CD4-positive, CD25-positive, alpha-beta regulatory T cell (primary cell): ENCODE data around the gene LPAR2. TPM values are rescaled to one million over a fixed set of nuclear protein-coding genes. Genes with fewer than 3 reads are reported as not detected.

ENCODE experiments used
- ATAC-seq, 2 donors: fragments of 150-1000 bp; cut with Tn5 transposase; one replicate each; pipeline ENCODE4 v1.10.0; 2021; ENCODE audit warnings: low read depth in 2 of 2, moderate number of reproducible peaks in 2 of 2, moderate library complexity in 1 of 2
- DNase-seq, 3 donors: peaks; one replicate each; pipeline versions ENCODE4 v3.0.0 to v3.0.0-alpha.2; 2012 to 2022; ENCODE audit warnings: mixed read lengths in 1 of 3
- H3K27ac ChIP-seq: one replicate; pipeline ENCODE4 v1.7.0; 2013; ENCODE audit warnings: mild to moderate bottlenecking, low read length; ENCODE audit not compliant: insufficient read depth, poor library complexity, severe bottlenecking
- H3K27me3 ChIP-seq: one replicate; pipeline ENCODE4 v1.7.0; 2013; ENCODE audit warnings: low read length; ENCODE audit not compliant: control insufficient read depth, insufficient read depth
- H3K36me3 ChIP-seq: one replicate; pipeline ENCODE4 v1.7.0; 2013; ENCODE audit warnings: mild to moderate bottlenecking, low read length, moderate library complexity; ENCODE audit not compliant: control insufficient read depth, insufficient read depth
- H3K4me1 ChIP-seq: 2 replicates; pipeline ENCODE4 v1.7.0; 2013; ENCODE audit warnings: mild to moderate bottlenecking, low read length; ENCODE audit not compliant: insufficient read depth, control insufficient read depth, poor library complexity, severe bottlenecking
- H3K4me3 ChIP-seq: one replicate; pipeline ENCODE4 v1.7.0; 2013; ENCODE audit warnings: low read depth, mild to moderate bottlenecking, low read length, moderate library complexity
- H3K9me3 ChIP-seq, 2 experiments: 1 replicate in 1 of 2; 2 replicates in 1 of 2; pipeline ENCODE4 v1.7.0; 2013; ENCODE audit warnings: low read length in 2 of 2, mild to moderate bottlenecking in 1 of 2, moderate library complexity in 1 of 2; ENCODE audit not compliant: control insufficient read depth in 2 of 2
- H3K27ac Mint-ChIP-seq, 3 donors: one replicate each; pipeline ENCODE4 v1.8.0; 2020 to 2022; ENCODE audit warnings: mild to moderate bottlenecking in 3 of 3, mixed read lengths in 3 of 3, moderate library complexity in 2 of 3
- H3K27me3 Mint-ChIP-seq: one replicate; pipeline ENCODE4 v1.8.0; 2022; ENCODE audit warnings: mild to moderate bottlenecking, mixed read lengths
- H3K36me3 Mint-ChIP-seq: one replicate; pipeline ENCODE4 v1.8.0; 2020; ENCODE audit warnings: mixed read lengths
- H3K4me1 Mint-ChIP-seq, 4 donors: one replicate each; pipeline ENCODE4 v1.8.0; 2020 to 2022; ENCODE audit warnings: mixed read lengths in 4 of 4, mild to moderate bottlenecking in 1 of 4
- H3K4me3 Mint-ChIP-seq, 4 donors: one replicate each; pipeline ENCODE4 v1.8.0; 2020 to 2022; ENCODE audit warnings: mild to moderate bottlenecking in 4 of 4, mixed read lengths in 4 of 4, moderate library complexity in 3 of 4
- H3K9me3 Mint-ChIP-seq, 7 donors: one replicate each; pipeline ENCODE4 v1.8.0; 2020 to 2022; ENCODE audit warnings: mixed read lengths in 7 of 7, mild to moderate bottlenecking in 3 of 7, moderate library complexity in 2 of 7
- polyA plus RNA-seq, 4 donors: library from polyadenylated mRNA; unstranded; fragments of 300-500 nt; fragmentation: Illumina TruSeq; gene quantifications; one replicate each; pipeline ENCODE4 v1.2.3, GENCODE V29; 2021
- total RNA-seq: library from RNA; stranded (reverse); gene quantifications from one replicate; pipeline ENCODE4 v1.2.3, GENCODE V29; 2022

Gene LPAR2
- total and polyA plus RNA-seq, 5 donors from 2014 or later: 29.9 to 120 (median 46.7) TPM

DNA sequence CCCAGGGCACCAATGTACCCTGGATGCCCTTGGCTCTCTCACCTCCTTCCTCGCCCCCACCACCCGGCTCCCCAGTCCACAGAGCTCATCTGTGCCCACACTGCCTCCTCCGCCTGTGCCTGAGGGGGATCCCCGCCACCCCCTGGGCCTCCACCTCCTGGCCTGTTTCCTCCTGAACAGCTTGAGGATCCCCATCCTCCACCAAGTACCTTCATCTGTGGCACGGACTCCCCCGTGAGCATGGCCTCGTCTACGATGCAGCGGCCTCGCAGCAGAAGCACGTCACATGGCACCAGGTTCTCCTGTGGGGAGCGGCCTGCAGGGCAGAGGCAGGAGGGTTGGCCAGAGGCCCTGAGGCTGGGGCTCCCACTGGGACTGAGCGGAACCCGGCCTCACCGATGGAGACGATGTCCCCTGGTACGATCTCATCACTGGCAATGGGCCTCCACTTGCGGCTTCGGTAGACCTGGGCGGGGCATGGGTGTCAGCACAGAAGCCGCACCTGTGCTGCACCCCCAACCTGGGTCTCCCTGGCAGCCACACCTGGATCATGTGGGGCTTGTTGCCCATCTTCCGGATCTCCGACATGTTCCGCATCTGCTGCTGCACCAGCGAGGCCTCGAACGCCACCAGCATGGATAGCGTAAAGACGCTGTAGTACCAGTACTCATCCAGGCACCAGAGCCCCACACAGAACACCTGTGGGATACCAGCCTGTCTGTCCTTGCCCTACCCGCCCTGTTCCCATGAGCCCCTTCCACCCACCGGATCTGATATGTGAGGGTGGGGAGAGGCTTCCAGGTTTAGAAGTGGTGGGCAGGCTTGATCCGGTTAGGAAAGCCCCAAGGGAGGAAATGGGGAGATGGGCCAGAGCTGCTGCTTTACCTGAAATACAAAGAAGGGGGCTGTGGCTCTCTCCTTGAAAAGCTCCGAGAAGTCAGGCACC, 28.7 kb upstream of the LPAR2 start:
- Histone ChIP-seq H3K9me3 (no peaks in the 10 kb centered on the region), H3K27ac (no peak overlapping the region), H3K4me3 (no peak overlapping the region), H3K36me3 (peaks cover 80% of the 10 kb centered on the region), H3K4me1 (peaks cover 18% of the 10 kb centered on the region), H3K27me3 (no peaks in the 10 kb centered on the region)
- Mint-ChIP-seq H3K9me3 (peaks cover 0 to 2% (median 0%) of the 10 kb centered on the region in 7 donors), H3K27ac (peak overlapping the region in 1 of 3 donors; percentile 80), H3K27me3 (no peaks in the 10 kb centered on the region), H3K4me1 (peaks cover 4 to 18% (median 16%) of the 10 kb centered on the region in 4 donors), H3K4me3 (no peak overlapping the region), H3K36me3 (peaks cover 31% of the 10 kb centered on the region)
- no peak for ATAC-seq
- no peak for DNase-seq

DNA sequence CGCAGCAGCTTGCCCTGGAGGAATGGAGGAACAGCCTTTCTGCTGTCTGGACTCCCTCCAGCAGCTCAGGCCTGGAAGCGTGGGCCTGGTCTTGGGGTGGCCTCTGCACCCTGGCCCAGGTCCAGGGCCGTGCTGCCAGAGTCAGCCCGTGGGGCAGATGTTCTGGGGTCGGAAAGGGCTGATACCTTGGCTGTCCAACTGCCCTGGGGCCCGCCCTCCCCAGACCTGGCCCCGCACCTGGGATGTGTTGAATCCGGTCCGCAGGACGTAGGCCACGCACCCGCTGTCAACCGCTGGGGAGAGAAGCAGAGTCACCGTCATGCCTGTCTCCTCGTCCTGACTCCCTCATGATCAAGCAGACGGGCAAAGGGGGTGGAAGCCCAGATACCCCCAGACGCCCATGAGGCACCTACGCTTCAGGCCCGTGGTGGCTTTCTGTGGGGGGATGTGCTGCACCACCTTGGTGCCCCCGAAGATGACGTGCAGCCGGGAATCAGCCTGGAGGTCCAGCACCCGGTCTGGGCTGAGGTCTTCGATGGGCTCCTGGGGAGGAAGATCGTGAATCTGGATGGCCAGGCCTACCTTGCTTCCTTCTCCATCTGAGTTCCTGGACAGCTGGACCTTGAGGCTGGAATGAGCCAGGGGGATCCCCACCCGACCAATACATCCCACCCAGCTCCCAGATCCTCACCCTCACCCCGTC, 27.8 kb upstream of the LPAR2 start:
- Histone ChIP-seq H3K36me3 (peaks cover 89% of the 10 kb centered on the region), H3K9me3 (no peaks in the 10 kb centered on the region), H3K27me3 (no peaks in the 10 kb centered on the region), H3K4me3 (no peak overlapping the region), H3K4me1 (peaks cover 9% of the 10 kb centered on the region), H3K27ac (no peak overlapping the region)
- ATAC-seq (no peak), DNase-seq (no peak)
- H3K36me3 Mint-ChIP-seq: peaks cover 27% of the 10 kb centered on the region
- no peak overlapping the region for H3K4me3 Mint-ChIP-seq
- peaks cover 4 to 9% (median 7%) of the 10 kb centered on the region in 4 donors for H3K4me1 Mint-ChIP-seq
- H3K9me3 Mint-ChIP-seq: peaks cover 0 to 2% (median 0%) of the 10 kb centered on the region in 7 donors
- H3K27me3 Mint-ChIP-seq: no peaks in the 10 kb centered on the region
- peak overlapping the region in 1 of 3 donors; percentile 20 for H3K27ac Mint-ChIP-seq

DNA sequence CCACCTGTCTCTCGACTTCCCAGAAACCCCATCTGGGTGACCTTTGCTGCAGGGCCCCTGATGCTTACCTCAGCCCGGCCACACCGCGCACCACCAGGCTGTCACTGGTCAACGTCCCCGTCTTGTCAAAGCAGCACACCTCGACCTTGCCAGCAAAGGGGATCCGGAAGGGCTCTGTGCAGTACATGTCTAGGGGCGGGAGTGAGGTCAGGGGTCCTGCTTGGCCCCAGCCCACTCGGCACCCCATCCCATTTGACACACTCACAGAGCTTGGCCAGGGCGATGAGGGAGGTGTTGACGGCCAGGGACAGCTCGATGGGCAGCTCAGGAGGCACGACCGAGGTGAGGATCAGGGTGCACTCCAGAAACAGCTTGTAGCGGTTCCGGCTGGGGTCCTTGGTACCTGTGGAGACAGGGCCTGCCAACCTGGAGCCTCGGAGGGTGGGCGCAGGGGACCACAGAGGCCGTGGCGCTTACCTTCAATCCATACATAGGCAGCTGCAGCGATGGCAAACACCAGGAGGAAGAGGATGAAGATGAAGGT, 27.1 kb upstream of the LPAR2 start:
- H3K4me3 Mint-ChIP-seq: no peak overlapping the region
- H3K36me3 ChIP-seq: peaks cover 94% of the 10 kb centered on the region
- no peaks in the 10 kb centered on the region for H3K27me3 Mint-ChIP-seq
- peaks cover 4 to 8% (median 7%) of the 10 kb centered on the region in 4 donors for H3K4me1 Mint-ChIP-seq
- DNase-seq (no peak), ATAC-seq (no peak)
- H3K27me3 ChIP-seq: no peaks in the 10 kb centered on the region
- H3K9me3 Mint-ChIP-seq: peaks cover 0 to 2% (median 0%) of the 10 kb centered on the region in 7 donors
- no peaks in the 10 kb centered on the region for H3K9me3 ChIP-seq
- peaks cover 6% of the 10 kb centered on the region for H3K4me1 ChIP-seq
- no peak overlapping the region for H3K4me3 ChIP-seq
- no peak overlapping the region for H3K27ac Mint-ChIP-seq
- peaks cover 27% of the 10 kb centered on the region for H3K36me3 Mint-ChIP-seq
- H3K27ac ChIP-seq: no peak overlapping the region

DNA sequence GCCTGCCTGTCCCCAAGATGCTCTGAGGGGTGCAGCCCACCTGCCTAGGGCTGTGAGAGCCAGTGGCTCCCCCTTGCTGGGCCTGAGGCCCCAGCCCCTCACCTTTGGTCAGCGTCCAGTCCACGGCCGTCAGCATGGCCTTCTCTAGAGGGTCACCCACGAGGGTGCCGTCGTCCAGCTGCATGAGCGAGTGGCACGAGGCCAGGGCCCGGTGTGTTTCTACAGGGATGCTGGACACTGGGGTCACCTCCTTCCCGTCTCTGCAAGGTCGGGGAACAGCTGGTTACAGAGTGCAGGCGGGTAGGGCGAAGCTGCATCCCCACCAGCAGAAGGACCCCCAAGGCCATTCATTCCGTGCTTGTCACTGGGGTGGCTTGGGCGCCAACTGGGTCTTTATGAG, 26.4 kb upstream of the LPAR2 start:
- Mint-ChIP-seq H3K4me1 (peaks cover 4 to 8% (median 5%) of the 10 kb centered on the region in 4 donors), H3K36me3 (peaks cover 25% of the 10 kb centered on the region), H3K27me3 (no peaks in the 10 kb centered on the region), H3K9me3 (peaks cover 0 to 2% (median 0%) of the 10 kb centered on the region in 7 donors), H3K27ac (peak overlapping the region in 1 of 3 donors; percentile 55), H3K4me3 (no peak overlapping the region)
- ATAC-seq: no peak
- H3K27me3 ChIP-seq: no peaks in the 10 kb centered on the region
- H3K36me3 ChIP-seq: peaks cover 88% of the 10 kb centered on the region
- no peaks in the 10 kb centered on the region for H3K4me1 ChIP-seq
- H3K27ac ChIP-seq: no peak overlapping the region
- no peak overlapping the region for H3K4me3 ChIP-seq
- no peaks in the 10 kb centered on the region for H3K9me3 ChIP-seq
- DNase-seq: no peak

DNA sequence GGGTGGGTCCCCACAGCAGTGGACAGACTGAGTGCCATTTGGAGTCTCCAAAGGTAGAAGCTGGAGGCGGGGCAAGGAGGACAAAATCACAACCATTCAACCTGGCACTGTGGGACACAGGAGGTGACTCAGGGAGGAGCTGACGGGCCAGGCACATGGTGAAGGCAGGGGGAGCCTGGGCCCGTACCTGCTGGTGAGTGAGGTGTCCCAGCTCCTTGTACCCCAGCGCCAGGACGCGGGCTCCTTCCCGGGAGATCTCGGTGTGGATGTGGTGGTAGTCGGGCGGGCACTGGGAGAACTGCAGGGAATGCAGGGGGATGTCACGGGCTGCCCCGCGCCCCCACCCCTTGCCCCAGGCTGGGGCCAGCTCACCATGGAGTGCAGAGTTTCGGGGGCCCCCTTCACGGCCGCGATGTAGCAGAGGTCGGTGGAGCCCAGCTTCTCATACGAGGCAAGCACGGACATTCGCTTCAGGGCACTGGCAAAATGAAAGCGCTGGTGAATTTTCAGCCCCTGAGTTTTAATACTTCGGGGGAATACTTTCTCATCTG, 25.7 kb upstream of the LPAR2 start:
- Mint-ChIP-seq H3K4me1 (peaks cover 4 to 7% (median 5%) of the 10 kb centered on the region in 4 donors), H3K9me3 (peaks cover 0 to 2% (median 0%) of the 10 kb centered on the region in 7 donors), H3K4me3 (no peak overlapping the region), H3K36me3 (peaks cover 28% of the 10 kb centered on the region), H3K27ac (no peak overlapping the region), H3K27me3 (no peaks in the 10 kb centered on the region)
- ATAC-seq (no peak), DNase-seq (no peak)
- Histone ChIP-seq H3K9me3 (no peaks in the 10 kb centered on the region), H3K27me3 (no peaks in the 10 kb centered on the region), H3K27ac (no peak overlapping the region), H3K36me3 (peaks cover 88% of the 10 kb centered on the region), H3K4me1 (no peaks in the 10 kb centered on the region), H3K4me3 (no peak overlapping the region)

DNA sequence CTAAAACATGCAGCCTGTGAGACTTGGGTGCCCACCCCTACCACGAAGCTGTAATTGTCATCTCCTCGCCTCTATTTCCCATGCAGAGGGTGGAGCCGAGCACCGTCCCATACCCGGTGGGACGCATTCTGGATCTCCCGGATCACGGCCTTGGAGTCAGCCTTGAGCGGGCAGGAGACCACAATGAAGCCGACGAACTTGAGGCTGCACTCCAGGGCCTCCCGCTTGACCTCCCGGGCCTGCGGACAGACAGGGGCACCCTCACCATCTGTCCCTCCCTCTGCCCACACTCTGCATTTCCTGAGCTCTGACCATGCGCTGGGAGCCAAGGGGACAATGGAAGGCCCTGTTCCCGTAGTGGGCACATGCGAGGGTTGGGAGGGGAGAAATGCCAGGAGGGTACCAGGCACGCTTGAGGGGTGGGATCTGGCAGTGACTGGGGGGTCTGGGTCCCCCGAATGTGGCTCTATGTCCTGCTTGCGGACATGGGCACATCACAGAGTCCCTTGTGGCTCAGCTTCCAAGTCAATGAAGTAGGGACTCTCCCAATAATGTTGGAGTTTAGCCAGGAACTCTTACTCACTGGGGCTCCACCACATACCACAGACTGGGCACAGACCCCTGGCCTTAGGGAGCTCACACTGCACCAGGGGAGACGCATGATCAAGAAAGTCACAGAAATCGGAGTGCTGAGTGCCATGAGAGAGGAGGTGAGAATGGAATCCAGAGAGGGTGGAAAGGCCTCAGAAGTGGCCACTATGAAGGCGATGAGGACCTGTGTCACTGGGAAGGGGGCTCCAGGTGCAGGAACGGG, 24.7 kb upstream of the LPAR2 start:
- H3K27ac ChIP-seq: no peak overlapping the region
- Mint-ChIP-seq H3K36me3 (peaks cover 22% of the 10 kb centered on the region), H3K27ac (peak overlapping the region in 2 of 3 donors; percentile 71 to 98), H3K27me3 (no peaks in the 10 kb centered on the region), H3K4me3 (no peak overlapping the region), H3K9me3 (peaks cover 0 to 2% (median 0%) of the 10 kb centered on the region in 7 donors), H3K4me1 (peaks cover 0 to 2% (median 0%) of the 10 kb centered on the region in 4 donors)
- H3K36me3 ChIP-seq: peaks cover 79% of the 10 kb centered on the region
- ATAC-seq: no peak
- H3K9me3 ChIP-seq: no peaks in the 10 kb centered on the region
- H3K4me3 ChIP-seq: no peak overlapping the region
- H3K4me1 ChIP-seq: no peaks in the 10 kb centered on the region
- no peaks in the 10 kb centered on the region for H3K27me3 ChIP-seq
- no peak for DNase-seq

DNA sequence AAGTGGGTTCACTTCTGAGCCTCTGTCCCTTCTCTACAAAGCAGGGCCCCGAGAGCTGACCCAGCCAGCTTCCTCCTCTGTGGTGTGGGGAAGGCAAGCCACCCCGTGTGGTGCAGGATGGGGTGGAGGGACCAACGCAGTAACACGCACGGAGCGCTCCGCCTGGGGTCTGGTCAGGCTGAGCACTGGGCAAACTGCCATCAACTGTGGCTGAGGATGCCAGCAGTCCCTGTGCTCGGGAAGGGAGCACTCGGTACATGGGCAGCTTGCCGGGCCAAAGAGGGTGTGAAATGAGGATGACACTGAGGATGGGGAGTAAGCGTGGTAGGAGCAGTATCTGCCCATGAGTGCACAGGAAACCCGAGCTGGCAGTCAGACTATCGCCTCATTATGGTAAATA, 23.1 kb upstream of the LPAR2 start:
- H3K4me3 Mint-ChIP-seq: no peak overlapping the region
- Histone ChIP-seq H3K4me1 (no peaks in the 10 kb centered on the region), H3K27me3 (no peaks in the 10 kb centered on the region), H3K36me3 (peaks cover 80% of the 10 kb centered on the region), H3K27ac (no peak overlapping the region), H3K9me3 (no peaks in the 10 kb centered on the region), H3K4me3 (no peak overlapping the region)
- H3K4me1 Mint-ChIP-seq: no peaks in the 10 kb centered on the region
- peaks cover 29% of the 10 kb centered on the region for H3K36me3 Mint-ChIP-seq
- no peaks in the 10 kb centered on the region for H3K27me3 Mint-ChIP-seq
- ATAC-seq: no peak
- peak overlapping the region in 1 of 3 donors; percentile 71 for H3K27ac Mint-ChIP-seq
- no peaks in the 10 kb centered on the region for H3K9me3 Mint-ChIP-seq
- no peak for DNase-seq
